ENCODE data around the gene RIBC2. TPM values are rescaled to one million over a fixed set of nuclear protein-coding genes. Genes with fewer than 3 reads are reported as not detected.

Gene RIBC2
- total RNA-seq, 1 donor from 2014 or later, result 8.8 TPM

DNA sequence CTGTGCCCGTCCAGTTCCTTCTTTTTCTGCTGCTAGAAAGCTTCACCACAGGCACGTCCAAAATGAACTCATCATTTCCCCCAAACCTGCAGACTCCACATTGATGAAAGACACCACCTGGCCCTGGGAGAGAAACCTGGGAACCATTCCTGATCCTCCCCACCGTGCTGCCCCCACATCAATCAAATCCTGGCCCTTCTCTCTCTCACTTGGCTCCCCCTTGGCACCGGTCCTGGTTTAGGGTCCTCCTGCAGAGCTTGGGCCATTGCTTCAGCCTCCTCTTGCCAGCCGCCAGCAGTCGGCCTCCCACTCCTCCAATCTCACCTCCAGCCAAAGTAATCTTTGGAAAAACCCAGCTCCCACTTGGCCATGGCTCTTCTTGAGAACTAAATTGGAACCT, 38.5 kb downstream of the RIBC2 start:
- TF ChIP-seq, protein P1, sequence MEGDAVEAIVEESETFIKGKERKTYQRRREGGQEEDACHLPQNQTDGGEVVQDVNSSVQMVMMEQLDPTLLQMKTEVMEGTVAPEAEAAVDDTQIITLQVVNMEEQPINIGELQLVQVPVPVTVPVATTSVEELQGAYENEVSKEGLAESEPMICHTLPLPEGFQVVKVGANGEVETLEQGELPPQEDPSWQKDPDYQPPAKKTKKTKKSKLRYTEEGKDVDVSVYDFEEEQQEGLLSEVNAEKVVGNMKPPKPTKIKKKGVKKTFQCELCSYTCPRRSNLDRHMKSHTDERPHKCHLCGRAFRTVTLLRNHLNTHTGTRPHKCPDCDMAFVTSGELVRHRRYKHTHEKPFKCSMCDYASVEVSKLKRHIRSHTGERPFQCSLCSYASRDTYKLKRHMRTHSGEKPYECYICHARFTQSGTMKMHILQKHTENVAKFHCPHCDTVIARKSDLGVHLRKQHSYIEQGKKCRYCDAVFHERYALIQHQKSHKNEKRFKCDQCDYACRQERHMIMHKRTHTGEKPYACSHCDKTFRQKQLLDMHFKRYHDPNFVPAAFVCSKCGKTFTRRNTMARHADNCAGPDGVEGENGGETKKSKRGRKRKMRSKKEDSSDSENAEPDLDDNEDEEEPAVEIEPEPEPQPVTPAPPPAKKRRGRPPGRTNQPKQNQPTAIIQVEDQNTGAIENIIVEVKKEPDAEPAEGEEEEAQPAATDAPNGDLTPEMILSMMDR (conservative IDR thresholded peaks at IDR 0.05), result no peak
- Mint-ChIP-seq H3K36me3 (no peaks in the 10 kb centered on the region), H3K27me3 (peaks cover 6% of the 10 kb centered on the region), H3K27ac (no peak overlapping the region), H3K4me3 (no peak overlapping the region), H3K4me1 (ENCODE audit: unreplicated experiment) (peaks cover 45% of the 10 kb centered on the region), H3K9me3 (no peaks in the 10 kb centered on the region)
- no peak for DNase-seq (ENCODE audit: extremely low spot score, unreplicated experiment)

DNA sequence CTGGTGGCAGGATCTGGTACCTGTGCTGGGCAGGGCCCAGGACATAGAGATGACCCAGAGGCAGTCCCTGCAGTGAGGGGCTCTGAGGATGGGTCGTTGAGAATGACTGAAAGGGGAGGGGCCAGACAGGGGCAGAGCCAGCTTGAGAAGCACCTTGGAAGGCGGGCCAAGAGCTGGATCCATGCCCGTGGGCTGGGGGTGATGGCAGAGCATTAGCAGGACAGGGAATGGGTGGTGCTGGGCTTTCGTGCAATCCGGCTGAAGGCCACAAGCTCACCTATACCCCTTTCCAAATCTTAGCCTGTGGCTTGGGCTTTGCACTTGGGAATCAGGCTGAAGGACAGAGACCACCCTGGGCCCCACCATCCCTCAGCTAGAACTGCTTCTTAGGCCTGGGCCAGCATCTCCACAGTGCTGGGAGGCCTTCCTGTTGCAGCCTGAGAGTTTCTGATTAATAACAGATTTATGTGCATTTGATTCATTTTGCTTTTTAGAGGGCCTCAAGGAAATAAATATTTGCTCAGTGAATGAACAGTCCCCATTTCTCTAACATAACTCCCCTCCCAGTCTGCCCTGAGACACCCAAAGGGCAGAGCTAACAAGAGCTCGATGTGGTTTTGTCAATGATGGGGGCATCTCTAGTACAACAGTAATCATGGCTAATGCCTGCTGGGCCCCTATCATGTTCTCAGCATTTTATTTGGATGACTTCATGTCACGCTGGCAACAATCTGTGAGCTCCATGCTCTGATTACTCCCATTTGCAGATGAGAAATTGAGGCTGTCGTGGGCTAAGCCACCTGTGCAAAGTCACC, 39.3 kb downstream of the RIBC2 start:
- no peak for DNase-seq (ENCODE audit: extremely low spot score, unreplicated experiment)
- no peaks in the 10 kb centered on the region for H3K36me3 Mint-ChIP-seq
- peaks cover 52% of the 10 kb centered on the region for H3K4me1 Mint-ChIP-seq (ENCODE audit: unreplicated experiment)
- H3K9me3 Mint-ChIP-seq, result no peaks in the 10 kb centered on the region
- H3K4me3 Mint-ChIP-seq, result peak overlapping the region; percentile 49
- peak overlapping the region; percentile 56 for H3K27ac Mint-ChIP-seq
- peaks cover 6% of the 10 kb centered on the region for H3K27me3 Mint-ChIP-seq
- TF ChIP-seq, protein P1 (conservative IDR thresholded peaks at IDR 0.05), result no peak

DNA sequence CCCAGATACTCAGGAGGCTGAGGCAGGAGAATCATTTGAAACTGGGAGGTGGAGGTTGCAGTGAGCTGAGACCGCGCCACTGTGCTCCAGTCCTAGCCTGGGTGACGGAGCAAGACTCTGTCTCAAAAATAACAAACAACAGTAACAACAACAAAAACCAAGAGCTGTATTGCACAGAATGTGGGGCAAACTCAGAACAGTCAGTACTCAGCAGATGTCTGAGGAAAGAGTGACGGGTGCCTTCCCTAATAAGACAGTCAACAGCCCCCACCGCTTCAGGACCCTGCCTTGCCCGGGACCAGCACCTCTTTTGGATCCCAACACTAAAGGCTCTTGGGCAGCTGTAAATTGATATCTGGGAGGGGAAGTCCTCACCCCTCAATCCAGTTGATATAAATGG, 40.3 kb downstream of the RIBC2 start:
- H3K27me3 Mint-ChIP-seq, result peaks cover 6% of the 10 kb centered on the region
- no peak overlapping the region for H3K27ac Mint-ChIP-seq
- no peak for DNase-seq (ENCODE audit: extremely low spot score, unreplicated experiment)
- H3K36me3 Mint-ChIP-seq, result no peaks in the 10 kb centered on the region
- TF ChIP-seq, protein P1 (conservative IDR thresholded peaks at IDR 0.05), result no peak
- H3K9me3 Mint-ChIP-seq, result no peaks in the 10 kb centered on the region
- H3K4me1 Mint-ChIP-seq (ENCODE audit: unreplicated experiment), result peaks cover 52% of the 10 kb centered on the region
- H3K4me3 Mint-ChIP-seq, result no peak overlapping the region

DNA sequence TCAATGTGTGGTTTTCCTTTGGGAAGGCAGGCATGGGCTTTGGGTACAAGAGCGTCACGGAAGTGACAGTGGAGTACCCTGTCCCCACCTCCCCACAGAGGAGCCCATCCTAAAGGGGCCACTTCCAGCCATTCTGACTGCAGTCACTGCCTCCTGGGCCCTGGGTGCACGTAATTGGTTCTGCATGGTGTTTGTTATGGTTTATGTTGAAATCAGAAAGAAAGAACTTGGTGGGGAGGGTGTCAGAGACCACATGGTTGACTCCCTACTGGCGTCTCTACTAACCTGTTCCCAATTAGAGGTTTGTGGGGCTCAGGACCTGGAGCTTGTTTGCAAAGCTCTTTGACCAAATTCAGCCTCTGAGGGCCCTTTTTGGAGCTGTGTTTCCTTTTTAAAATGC, 40.8 kb downstream of the RIBC2 start:
- Mint-ChIP-seq H3K27ac (no peak overlapping the region), H3K4me1 (ENCODE audit: unreplicated experiment) (peaks cover 52% of the 10 kb centered on the region), H3K27me3 (peaks cover 6% of the 10 kb centered on the region), H3K9me3 (no peaks in the 10 kb centered on the region), H3K4me3 (no peak overlapping the region), H3K36me3 (no peaks in the 10 kb centered on the region)
- TF ChIP-seq, protein P1 (conservative IDR thresholded peaks at IDR 0.05), result no peak
- DNase-seq (ENCODE audit: extremely low spot score, unreplicated experiment), result no peak

DNA sequence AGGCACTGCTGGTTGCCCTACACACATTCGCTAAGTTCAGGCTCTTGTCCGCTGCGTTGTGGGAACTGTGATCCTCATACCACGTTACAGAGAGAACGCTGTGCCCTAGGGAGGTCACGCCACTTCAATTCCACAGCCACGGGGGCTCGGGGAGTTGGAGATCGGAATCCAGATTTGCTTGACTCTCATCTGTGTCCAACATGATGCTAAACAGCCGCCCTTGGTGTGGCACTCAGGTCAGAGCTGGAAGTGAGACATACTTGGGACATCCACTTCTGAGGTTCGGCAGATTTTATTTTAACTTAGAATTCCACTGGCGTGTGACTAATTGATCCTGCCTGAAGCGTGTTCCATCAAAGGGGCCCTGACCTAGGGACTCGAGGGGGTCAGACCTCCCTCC, 41.7 kb downstream of the RIBC2 start:
- no peak overlapping the region for H3K4me3 Mint-ChIP-seq
- H3K36me3 Mint-ChIP-seq, result no peaks in the 10 kb centered on the region
- H3K4me1 Mint-ChIP-seq (ENCODE audit: unreplicated experiment), result peaks cover 52% of the 10 kb centered on the region
- H3K27me3 Mint-ChIP-seq, result peaks cover 6% of the 10 kb centered on the region
- no peaks in the 10 kb centered on the region for H3K9me3 Mint-ChIP-seq
- TF ChIP-seq, protein P1 (conservative IDR thresholded peaks at IDR 0.05), result no peak
- no peak overlapping the region for H3K27ac Mint-ChIP-seq
- DNase-seq (ENCODE audit: extremely low spot score, unreplicated experiment), result no peak

All from type B pancreatic cell (in vitro differentiated cells).